ENCODE measurements around the gene NVL. TPM values are rescaled to one million over a fixed set of nuclear protein-coding genes. Genes with fewer than 3 reads are reported as not detected.

The NVL gene
- total RNA-seq: 10 to 100 TPM; 47.7 to 53.6 TPM

- peak within 1 kb of the TSS; percentile 98 for H3K4me3 Mint-ChIP-seq
- CTCF ChIA-PET: interaction anchor here (0.8 to 2.0 kb wide), 4 partner anchors 16 to 214 kb away, joined by 3 to 15 read pairs (median 4); no protein-coding TSS in a partner anchor
- peak within 1 kb of the TSS; percentile 99 for H3K27ac Mint-ChIP-seq
- H3K9me3 Mint-ChIP-seq (ENCODE audit: low read depth): no peaks in the 10 kb centered on the region
- H3K27me3 Mint-ChIP-seq: no peaks in the 10 kb centered on the region
- ATAC-seq: peak; percentile 83
- DNase-seq: peak; percentile 88
- H3K36me3 Mint-ChIP-seq: peaks cover 6% of the 10 kb centered on the region
- H3K4me1 Mint-ChIP-seq: peaks cover 61% of the 10 kb centered on the region
Measured at GRCh38 chr1:224329842-224330753, at the start of gene NVL. Gene NVL (minus strand): TSS chr1:224330172. CDS start chr1:224330127, 45 bp downstream.

- Mint-ChIP-seq H3K4me1 (peaks cover 83% of the 10 kb centered on the region), H3K9me3 (ENCODE audit: low read depth) (no peaks in the 10 kb centered on the region), H3K27ac (peak overlapping the region; percentile 76), H3K4me3 (no peak overlapping the region), H3K36me3 (peaks cover 62% of the 10 kb centered on the region), H3K27me3 (no peaks in the 10 kb centered on the region)
- ATAC-seq (no peak), DNase-seq (no peak)
- CTCF ChIA-PET: interaction anchor here (0.5 to 1.6 kb wide), 7 partner anchors 12 to 663 kb away, joined by 3 to 5 read pairs (median 4); no protein-coding TSS in a partner anchor
Measured at GRCh38 chr1:224378855-224379631, 49.1 kb upstream of the NVL start.

GRCh38 chr1:224377676-224378006 is 47.7 kb upstream of the NVL start:
- no peaks in the 10 kb centered on the region for H3K9me3 Mint-ChIP-seq (ENCODE audit: low read depth)
- H3K27me3 Mint-ChIP-seq: no peaks in the 10 kb centered on the region
- H3K4me1 Mint-ChIP-seq: peaks cover 89% of the 10 kb centered on the region
- ATAC-seq: peak; percentile 77
- peaks cover 68% of the 10 kb centered on the region for H3K36me3 Mint-ChIP-seq
- CTCF ChIA-PET: interaction anchor here (0.7 kb wide), 1 partner anchor 10 kb away, joined by 3 read pairs; no protein-coding TSS in a partner anchor
- peak overlapping the region; percentile 88 for H3K27ac Mint-ChIP-seq
- peak; percentile 68 for DNase-seq
- peak overlapping the region; percentile 27 for H3K4me3 Mint-ChIP-seq

- DNase-seq: peak; percentile 59
- Mint-ChIP-seq H3K27ac (peak overlapping the region; percentile 84), H3K36me3 (peaks cover 75% of the 10 kb centered on the region), H3K4me1 (peaks cover 69% of the 10 kb centered on the region), H3K27me3 (no peaks in the 10 kb centered on the region), H3K4me3 (peak overlapping the region; percentile 1), H3K9me3 (ENCODE audit: low read depth) (no peaks in the 10 kb centered on the region)
- ATAC-seq: peak; percentile 56
- CTCF ChIA-PET: interaction anchor here (1.0 to 4.3 kb wide), 4 partner anchors 10 to 24 kb away, joined by 3 to 17 read pairs (median 4); no protein-coding TSS in a partner anchor
Measured at GRCh38 chr1:224375059-224375458, 45.1 kb upstream of the NVL start.

- no peak overlapping the region for H3K27ac Mint-ChIP-seq
- peaks cover 64% of the 10 kb centered on the region for H3K4me1 Mint-ChIP-seq
- DNase-seq (no peak), ATAC-seq (no peak)
- CTCF ChIA-PET: interaction anchor here (1.2 to 4.3 kb wide), 3 partner anchors 8 to 39 kb away, joined by 4 to 17 read pairs (median 4); no protein-coding TSS in a partner anchor
- peaks cover 79% of the 10 kb centered on the region for H3K36me3 Mint-ChIP-seq
- no peaks in the 10 kb centered on the region for H3K27me3 Mint-ChIP-seq
- H3K4me3 Mint-ChIP-seq: no peak overlapping the region
- H3K9me3 Mint-ChIP-seq (ENCODE audit: low read depth): no peaks in the 10 kb centered on the region
Measured at GRCh38 chr1:224373008-224373590, 43.1 kb upstream of the NVL start.

GRCh38 chr1:224368409-224368808 is 38.4 kb upstream of the NVL start:
- Mint-ChIP-seq H3K9me3 (ENCODE audit: low read depth) (no peaks in the 10 kb centered on the region), H3K4me3 (no peak overlapping the region), H3K36me3 (peaks cover 79% of the 10 kb centered on the region), H3K4me1 (peaks cover 40% of the 10 kb centered on the region), H3K27ac (no peak overlapping the region), H3K27me3 (no peaks in the 10 kb centered on the region)
- DNase-seq: no peak
- ATAC-seq: peak; percentile 65
- CTCF ChIA-PET: no interaction called here

- Mint-ChIP-seq H3K36me3 (peaks cover 36% of the 10 kb centered on the region), H3K4me3 (no peak overlapping the region), H3K27me3 (no peaks in the 10 kb centered on the region), H3K9me3 (ENCODE audit: low read depth) (no peaks in the 10 kb centered on the region), H3K27ac (peak overlapping the region; percentile 22), H3K4me1 (peaks cover 49% of the 10 kb centered on the region)
- no peak for DNase-seq
- CTCF ChIA-PET: interaction anchor here (0.9 to 3.1 kb wide), 3 partner anchors 15 to 243 kb away, joined by 3 to 17 read pairs (median 5); no protein-coding TSS in a partner anchor
- no peak for ATAC-seq
Measured at GRCh38 chr1:224359207-224359606, 29.2 kb upstream of the NVL start.

GRCh38 chr1:224358237-224358636 is 28.3 kb upstream of the NVL start:
- peak overlapping the region; percentile 81 for H3K4me3 Mint-ChIP-seq
- no peaks in the 10 kb centered on the region for H3K27me3 Mint-ChIP-seq
- no peaks in the 10 kb centered on the region for H3K9me3 Mint-ChIP-seq (ENCODE audit: low read depth)
- peaks cover 50% of the 10 kb centered on the region for H3K4me1 Mint-ChIP-seq
- H3K36me3 Mint-ChIP-seq: peaks cover 28% of the 10 kb centered on the region
- DNase-seq (no peak), ATAC-seq (no peak)
- H3K27ac Mint-ChIP-seq: no peak overlapping the region
- CTCF ChIA-PET: interaction anchor here (0.9 to 3.1 kb wide), 7 partner anchors 9 to 100 kb away, joined by 3 to 17 read pairs (median 3); no protein-coding TSS in a partner anchor

- peak overlapping the region; percentile 74 for H3K27ac Mint-ChIP-seq
- DNase-seq: no peak
- CTCF ChIA-PET: interaction anchor here (0.9 to 3.1 kb wide), 7 partner anchors 9 to 100 kb away, joined by 3 to 17 read pairs (median 3); no protein-coding TSS in a partner anchor
- peak overlapping the region; percentile 81 for H3K4me3 Mint-ChIP-seq
- H3K9me3 Mint-ChIP-seq (ENCODE audit: low read depth): no peaks in the 10 kb centered on the region
- peaks cover 23% of the 10 kb centered on the region for H3K36me3 Mint-ChIP-seq
- peaks cover 49% of the 10 kb centered on the region for H3K4me1 Mint-ChIP-seq
- ATAC-seq: no peak
- H3K27me3 Mint-ChIP-seq: no peaks in the 10 kb centered on the region
Measured at GRCh38 chr1:224357626-224358124, 27.7 kb upstream of the NVL start.

GRCh38 chr1:224356685-224357625 is 27.0 kb upstream of the NVL start, which contains the start of gene CNIH4:
Gene CNIH4 (plus strand): TSS chr1:224356879. CDS start chr1:224356925, 46 bp downstream.
- Mint-ChIP-seq H3K4me3 (peak within 1 kb of the TSS; percentile 81), H3K36me3 (peaks cover 19% of the 10 kb centered on the region), H3K27ac (peak within 1 kb of the TSS; percentile 85), H3K4me1 (peaks cover 46% of the 10 kb centered on the region), H3K27me3 (no peaks in the 10 kb centered on the region), H3K9me3 (ENCODE audit: low read depth) (no peaks in the 10 kb centered on the region)
- DNase-seq (peak; percentile 96), ATAC-seq (peak; percentile 99)
- CTCF ChIA-PET: interaction anchor here (0.9 to 3.1 kb wide), 5 partner anchors 14 to 101 kb away, joined by 3 to 17 read pairs (median 3); no protein-coding TSS in a partner anchor

GRCh38 chr1:224353975-224354925 is 24.3 kb upstream of the NVL start:
- no peaks in the 10 kb centered on the region for H3K9me3 Mint-ChIP-seq (ENCODE audit: low read depth)
- peaks cover 33% of the 10 kb centered on the region for H3K4me1 Mint-ChIP-seq
- no peaks in the 10 kb centered on the region for H3K27me3 Mint-ChIP-seq
- no peak for ATAC-seq
- DNase-seq: no peak
- no peak overlapping the region for H3K27ac Mint-ChIP-seq
- H3K4me3 Mint-ChIP-seq: no peak overlapping the region
- CTCF ChIA-PET: interaction anchor here (0.9 to 2.0 kb wide), 4 partner anchors 10 to 247 kb away, joined by 3 to 5 read pairs (median 4); no protein-coding TSS in a partner anchor
- H3K36me3 Mint-ChIP-seq: peaks cover 9% of the 10 kb centered on the region

Data from activated CD8-positive, alpha-beta memory T cell treated with anti-CD3 and anti-CD28 coated beads, Interleukin-2, amount 10 ng/mL, durations not matched to agents 7 days and 5 days (primary cell).